Fibroblast of villous mesenchyme (primary cell): ENCODE measurements around the gene CATSPER3. TPM values are rescaled to one million over a fixed set of nuclear protein-coding genes. Genes with fewer than 3 reads are reported as not detected.
A peak's percentile ranks its signal among the peaks of the same experiment; 100 is the strongest.

Experiments
- DNase-seq: peaks from one replicate; pipeline ENCODE4 v3.0.0-alpha.2; 2010; ENCODE audit warnings: low read depth
- H3K4me3 ChIP-seq: 2 replicates; pipeline ENCODE4 v1.5.1; 2011; ENCODE audit warnings: low read depth, mild to moderate bottlenecking, low read length
- total RNA-seq: library from RNA; depleted of rRNA; stranded (reverse); fragments of >200 nt; gene quantifications from 2 replicates; pipeline ENCODE4 v1.2.3, GENCODE V29; 2012
- TF ChIP-seq, protein P1 (sequence below): IDR thresholded peaks from 2 replicates; pipeline ENCODE4 v1.5.1; 2012; ENCODE audit warnings: low read depth, mild to moderate bottlenecking, low read length; ENCODE audit not compliant: insufficient read depth

The CATSPER3 gene
- total RNA-seq, 1 donor, result under 0.01 TPM

GRCh38 chr5:134968055-134968454 is 348 bp downstream of the CATSPER3 start:
- no peak for DNase-seq
- H3K4me3 ChIP-seq, result no peak overlapping the region
- TF ChIP-seq, protein P1, sequence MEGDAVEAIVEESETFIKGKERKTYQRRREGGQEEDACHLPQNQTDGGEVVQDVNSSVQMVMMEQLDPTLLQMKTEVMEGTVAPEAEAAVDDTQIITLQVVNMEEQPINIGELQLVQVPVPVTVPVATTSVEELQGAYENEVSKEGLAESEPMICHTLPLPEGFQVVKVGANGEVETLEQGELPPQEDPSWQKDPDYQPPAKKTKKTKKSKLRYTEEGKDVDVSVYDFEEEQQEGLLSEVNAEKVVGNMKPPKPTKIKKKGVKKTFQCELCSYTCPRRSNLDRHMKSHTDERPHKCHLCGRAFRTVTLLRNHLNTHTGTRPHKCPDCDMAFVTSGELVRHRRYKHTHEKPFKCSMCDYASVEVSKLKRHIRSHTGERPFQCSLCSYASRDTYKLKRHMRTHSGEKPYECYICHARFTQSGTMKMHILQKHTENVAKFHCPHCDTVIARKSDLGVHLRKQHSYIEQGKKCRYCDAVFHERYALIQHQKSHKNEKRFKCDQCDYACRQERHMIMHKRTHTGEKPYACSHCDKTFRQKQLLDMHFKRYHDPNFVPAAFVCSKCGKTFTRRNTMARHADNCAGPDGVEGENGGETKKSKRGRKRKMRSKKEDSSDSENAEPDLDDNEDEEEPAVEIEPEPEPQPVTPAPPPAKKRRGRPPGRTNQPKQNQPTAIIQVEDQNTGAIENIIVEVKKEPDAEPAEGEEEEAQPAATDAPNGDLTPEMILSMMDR, result no peak

DNA sequence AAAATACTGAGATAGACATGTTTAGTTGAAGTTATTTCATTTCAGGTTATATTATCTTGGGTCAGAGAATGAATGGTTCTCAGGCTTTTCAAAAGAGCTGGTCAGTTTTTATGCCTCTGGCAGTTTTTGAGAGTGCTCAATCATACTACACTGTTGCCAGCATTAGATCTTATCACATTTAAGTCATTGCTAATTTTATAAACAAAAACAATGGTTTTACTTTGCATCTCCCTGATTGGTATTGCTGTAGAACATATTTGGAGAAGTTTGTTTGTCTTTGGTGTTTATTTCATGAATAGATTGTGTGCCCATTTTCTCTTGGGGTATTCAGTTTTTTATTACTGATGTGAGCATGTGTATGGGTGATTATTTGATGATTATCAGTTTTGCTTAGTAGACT is 1.5 kb downstream of the CATSPER3 start:
- no peak overlapping the region for H3K4me3 ChIP-seq
- TF ChIP-seq, protein P1, result no peak
- no peak for DNase-seq

DNA sequence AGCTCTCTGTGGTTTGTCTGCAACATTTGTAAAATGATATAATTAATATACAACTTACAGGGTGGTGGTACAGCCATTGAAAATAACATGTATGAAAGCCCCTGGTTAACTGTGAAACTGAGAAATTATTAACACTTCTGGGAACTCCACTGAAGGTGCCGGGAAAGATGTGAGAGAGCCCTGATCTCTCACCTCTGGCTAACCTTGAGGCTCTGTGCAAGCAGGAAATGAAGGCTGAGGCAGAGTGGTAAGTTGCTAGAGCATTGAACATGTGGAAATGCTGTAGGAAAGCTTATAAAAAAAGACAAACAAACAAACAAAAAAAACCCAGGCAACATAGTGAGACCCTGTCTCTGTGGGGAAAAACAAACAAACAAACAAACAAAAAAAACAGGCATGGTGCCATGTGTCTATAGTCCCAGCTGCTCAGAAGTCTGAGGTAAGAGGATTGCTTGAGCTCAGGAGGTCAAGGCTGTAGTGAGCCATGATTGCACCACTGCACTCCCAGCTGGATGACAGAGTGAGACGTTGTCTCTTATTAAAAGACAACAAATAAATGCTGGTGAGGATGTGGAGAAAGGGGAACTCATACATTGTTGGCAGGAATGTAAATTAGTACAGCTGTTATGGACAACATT is 7.5 kb downstream of the CATSPER3 start:
- TF ChIP-seq, protein P1, result no peak
- DNase-seq, result peak; percentile 71
- H3K4me3 ChIP-seq, result no peak overlapping the region

GRCh38 chr5:134975843-134976242 is 8.1 kb downstream of the CATSPER3 start:
- H3K4me3 ChIP-seq, result no peak overlapping the region
- TF ChIP-seq, protein P1, result no peak
- no peak for DNase-seq

GRCh38 chr5:134976841-134977240 is 9.1 kb downstream of the CATSPER3 start:
- DNase-seq, result no peak
- H3K4me3 ChIP-seq, result no peak overlapping the region
- TF ChIP-seq, protein P1, result no peak

DNA sequence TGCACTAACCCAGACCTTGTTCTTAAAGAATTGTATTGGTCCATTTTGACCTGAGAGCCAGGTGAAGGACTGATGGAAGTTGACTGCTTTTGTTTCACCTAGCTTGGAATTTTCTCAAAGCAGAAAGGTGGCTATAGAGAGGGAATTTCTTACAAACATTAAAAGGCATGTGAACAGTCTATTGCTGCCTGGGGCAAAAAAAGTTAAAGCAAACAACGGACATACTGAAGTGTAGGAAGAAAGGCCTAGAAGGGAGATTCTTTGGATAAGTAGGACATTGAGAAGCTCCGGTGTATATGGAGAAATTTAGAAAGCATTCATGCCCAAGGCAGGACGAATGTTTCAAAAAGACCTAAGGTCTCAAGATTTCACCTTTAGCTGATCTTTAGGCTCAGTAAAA is 11.7 kb downstream of the CATSPER3 start:
- TF ChIP-seq, protein P1, result no peak
- H3K4me3 ChIP-seq, result no peak overlapping the region
- no peak for DNase-seq

DNA sequence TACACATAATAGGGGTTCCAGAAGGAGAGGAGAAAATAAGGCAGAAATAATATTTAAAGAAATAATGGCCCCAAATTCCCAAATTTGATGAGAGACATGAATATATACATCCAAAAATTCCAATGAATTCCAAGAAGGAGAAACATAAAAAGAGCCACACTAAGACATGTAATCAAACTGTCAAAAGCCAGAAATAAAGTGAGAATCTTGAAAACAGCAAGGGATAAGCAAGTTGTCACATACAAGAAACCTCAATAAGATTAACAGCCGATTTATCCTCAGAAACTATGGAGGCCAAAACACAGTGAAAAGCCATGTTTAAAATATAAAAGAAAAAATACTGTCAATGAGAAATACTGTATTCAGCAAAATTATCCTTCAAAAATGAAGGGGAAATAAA is 14.5 kb downstream of the CATSPER3 start:
- no peak for DNase-seq
- TF ChIP-seq, protein P1, result no peak
- H3K4me3 ChIP-seq, result no peak overlapping the region
